Muscle of back (tissue), 11 donors: Measurements from ENCODE around the gene BMP8B. TPM values are rescaled to one million over a fixed set of nuclear protein-coding genes. Genes with fewer than 3 reads are reported as not detected.
"Not testable (repeated sequence)": the region's sequence is repeated elsewhere in the genome, so short reads cannot be mapped to it uniquely, and the experiment has no call there.

Experiments used
- DNase-seq, 3 donors: peaks; one replicate each; pipeline versions ENCODE4 v3.0.0 to v3.0.0-alpha.2; 2013
- polyA plus RNA-seq, 10 donors: library from polyadenylated mRNA; unstranded; fragments of 120-200 nt; gene quantifications; one replicate each; pipeline ENCODE4 v1.2.1, GENCODE V29; 2013; ENCODE audit not compliant: insufficient read length in 10 of 10

BMP8B gene
- polyA plus RNA-seq, 10 donors, result 1.1 to 1.7 (median 1.6) TPM

GRCh38 chr1:39816415-39817090 lies 27.9 kb upstream of the BMP8B start:
- peak; percentile 51 to 80 (median 68) for DNase-seq

GRCh38 chr1:39812913-39813312 lies 24.2 kb upstream of the BMP8B start:
- no peak for DNase-seq

- no peak for DNase-seq
These were observed 20.3 kb upstream of the BMP8B start for GRCh38 chr1:39808784-39809517.

- DNase-seq, result no peak
These were observed 16.7 kb upstream of the BMP8B start for GRCh38 chr1:39805385-39805784.

- DNase-seq, result no peak
These were observed 14.0 kb upstream of the BMP8B start for GRCh38 chr1:39802496-39803260.

- DNase-seq, result no peak
These were observed 11.8 kb upstream of the BMP8B start for GRCh38 chr1:39800471-39800835.

GRCh38 chr1:39799770-39800470 lies 11.3 kb upstream of the BMP8B start:
- peak in 2 of 3 donors; percentile 41 to 44 for DNase-seq

- peak; percentile 25 to 56 (median 29) for DNase-seq
These were observed 10.4 kb upstream of the BMP8B start for GRCh38 chr1:39798859-39799769.

GRCh38 chr1:39795651-39796050 lies 7.0 kb upstream of the BMP8B start:
- DNase-seq, result no peak

GRCh38 chr1:39791838-39792237 lies 3.2 kb upstream of the BMP8B start:
- no peak for DNase-seq

GRCh38 chr1:39789571-39790110 lies 976 bp upstream of the BMP8B start:
- DNase-seq, result no peak

GRCh38 chr1:39788426-39788757 lies 273 bp downstream of the BMP8B start:
- no peak for DNase-seq

- not testable (repeated sequence) for DNase-seq
These were observed 701 bp downstream of the BMP8B start for GRCh38 chr1:39787964-39788363.

GRCh38 chr1:39787468-39787867 lies 1.2 kb downstream of the BMP8B start:
- DNase-seq, result no peak

- DNase-seq, result not testable (repeated sequence)
These were observed 1.6 kb downstream of the BMP8B start for GRCh38 chr1:39787108-39787375.

GRCh38 chr1:39786303-39787107 lies 2.2 kb downstream of the BMP8B start:
- not testable (repeated sequence) for DNase-seq

GRCh38 chr1:39782685-39783084 lies 6.0 kb downstream of the BMP8B start:
- DNase-seq, result not testable (repeated sequence)

GRCh38 chr1:39782103-39782502 lies 6.6 kb downstream of the BMP8B start:
- DNase-seq, result no peak

GRCh38 chr1:39781349-39781715 lies 7.3 kb downstream of the BMP8B start:
- DNase-seq, result no peak

- no peak for DNase-seq
These were observed 8.8 kb downstream of the BMP8B start for GRCh38 chr1:39779821-39780220.
